ENCODE data around the gene CYB5RL.

The CYB5RL gene

GRCh38 chr1:54156201-54156600, 43.6 kb downstream of the CYB5RL start:
- DNase-seq: no peak

DNA sequence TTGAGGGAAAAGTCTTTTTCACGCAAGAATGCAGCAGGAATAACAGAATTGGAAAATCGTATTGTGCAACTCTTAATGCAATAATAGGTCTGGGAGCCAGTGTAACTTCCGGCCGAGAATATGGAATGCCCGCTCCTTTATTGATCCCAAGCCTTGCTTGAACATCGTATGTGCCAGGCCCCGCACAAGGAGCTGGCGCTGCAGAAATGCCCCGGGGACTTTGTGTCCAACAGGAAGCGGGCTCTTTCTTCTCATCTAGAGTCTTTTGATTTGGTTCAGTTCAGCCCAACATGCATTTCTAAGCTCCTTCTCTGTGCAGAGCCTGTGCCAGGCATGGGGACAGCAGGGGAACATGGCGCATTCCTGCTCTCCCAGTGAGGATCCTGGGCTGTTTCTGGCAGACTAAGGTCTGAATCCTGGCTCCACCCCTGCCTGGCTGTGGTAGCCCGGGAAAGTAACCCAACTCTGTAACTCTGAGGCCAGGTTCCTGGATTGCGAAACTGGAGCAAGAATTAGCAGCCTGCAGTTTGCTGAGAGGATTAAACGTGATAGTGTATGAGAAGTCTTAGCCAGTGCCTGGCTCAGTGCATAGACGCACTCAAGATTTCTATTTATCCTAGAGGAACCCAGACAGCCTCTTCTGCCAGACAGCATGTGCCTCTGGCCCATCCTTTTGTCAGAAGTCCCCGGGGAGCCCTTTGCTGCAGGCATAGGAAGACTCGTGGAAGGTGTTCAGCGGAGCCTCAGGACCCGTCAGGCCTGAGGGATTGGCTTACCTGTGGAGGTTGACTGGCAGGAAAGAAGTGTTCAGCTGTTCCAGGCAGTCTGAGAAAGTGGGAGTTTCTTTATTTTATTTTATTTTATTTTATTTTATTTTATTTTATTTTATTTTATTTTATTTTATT, 46.0 kb downstream of the CYB5RL start:
- peak; percentile 25 for DNase-seq

DNA sequence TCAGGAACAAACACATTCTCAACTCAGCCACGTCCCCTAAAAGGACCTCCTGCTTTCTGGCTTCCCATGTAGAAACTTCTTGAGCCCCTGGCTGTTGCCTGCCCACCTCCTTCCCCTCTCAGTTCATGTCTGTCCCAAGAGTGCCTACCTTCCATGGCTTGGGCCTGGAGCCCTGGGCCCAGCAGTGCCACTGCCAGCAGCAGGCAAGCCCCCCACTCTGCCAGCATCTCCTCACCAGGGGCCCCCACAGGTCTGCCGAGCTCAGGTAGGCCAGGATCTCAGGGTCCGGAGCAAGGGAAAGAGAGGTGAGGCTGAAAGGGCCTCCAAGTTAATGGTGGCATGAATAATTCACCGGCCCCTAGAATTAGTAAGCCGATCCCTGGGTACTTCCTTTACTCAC, 47.1 kb downstream of the CYB5RL start, which contains the start of gene CDCP2:
Gene CDCP2, minus strand, starts transcription at position 305 of the 400 bp plus-strand sequence. Its CDS starts 78 bp downstream, at position 227.
- no peak for DNase-seq

- no peak for DNase-seq
These were observed 48.8 kb downstream of the CYB5RL start for GRCh38 chr1:54151013-54151412.

Measured in NCI-H510A (cell line).